SJCRH30 (cell line): Measurements from ENCODE around the gene OSBPL6. TPM values are rescaled to one million over a fixed set of nuclear protein-coding genes. Genes with fewer than 3 reads are reported as not detected.

Experiments
- DNase-seq, 2 experiments: peaks; one replicate each; pipeline ENCODE4 v3.0.0-alpha.2; 2015 to 2020
- H3K27ac ChIP-seq: fragments of 250-450 bp; sonication (Bioruptor Pico); 2 replicates; pipeline ENCODE4 v1.5.1; 2020; ENCODE audit warnings: mild to moderate bottlenecking, moderate library complexity
- H3K27me3 ChIP-seq: fragments of 250-450 bp; sonication (Bioruptor Pico); 2 replicates; pipeline ENCODE4 v1.5.1; 2020; ENCODE audit warnings: mild to moderate bottlenecking, moderate library complexity
- H3K36me3 ChIP-seq: fragments of 250-450 bp; sonication (Bioruptor Pico); 2 replicates; pipeline ENCODE4 v1.5.1; 2020; ENCODE audit warnings: mild to moderate bottlenecking, moderate library complexity
- H3K4me1 ChIP-seq: fragments of 250-450 bp; sonication (Bioruptor Pico); 2 replicates; pipeline ENCODE4 v1.5.1; 2020; ENCODE audit warnings: mild to moderate bottlenecking, moderate library complexity
- H3K4me3 ChIP-seq: fragments of 250-450 bp; sonication (Bioruptor Pico); 2 replicates; pipeline ENCODE4 v1.5.1; 2020; ENCODE audit warnings: mild to moderate bottlenecking, moderate library complexity
- H3K9me3 ChIP-seq: fragments of 250-450 bp; sonication (Bioruptor Pico); replicated peaks from 2 replicates; pipeline ENCODE4 v1.5.1; 2020; ENCODE audit warnings: mild to moderate bottlenecking, moderate library complexity
- total RNA-seq: library from RNA; depleted of rRNA; stranded (reverse); fragments of >200 nt; shearing (Covaris generic); gene quantifications from 2 replicates; pipeline ENCODE4 v1.2.3, GENCODE V29; 2014

Gene OSBPL6
- total RNA-seq, 1 experiment from 2014 or later, result 14.6 TPM

DNA sequence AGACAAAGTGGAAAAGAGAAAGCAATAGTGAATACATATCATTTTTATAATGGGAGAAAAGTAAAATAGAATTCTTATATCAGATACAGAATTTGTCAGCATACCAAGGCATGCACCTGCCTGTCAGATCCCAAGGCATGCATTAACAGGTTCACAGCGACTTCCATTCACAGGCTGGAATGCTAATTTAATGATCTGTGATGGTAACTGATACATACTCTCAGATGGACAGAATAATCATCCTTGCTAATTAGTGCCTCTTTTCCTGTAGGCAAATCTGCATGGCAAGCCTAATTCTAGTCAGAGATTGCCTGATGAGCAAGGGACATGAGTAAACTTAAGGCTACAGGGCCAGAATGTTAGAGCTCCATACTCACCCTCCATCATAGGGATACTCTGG is 180.6 kb downstream of the OSBPL6 start:
- Histone ChIP-seq H3K27ac (no peak overlapping the region), H3K27me3 (no peaks in the 10 kb centered on the region), H3K4me1 (no peaks in the 10 kb centered on the region), H3K9me3 (no peaks in the 10 kb centered on the region), H3K4me3 (no peak overlapping the region), H3K36me3 (peaks cover 4% of the 10 kb centered on the region; the same call in 1 of the 2 replicates)
- DNase-seq, result no peak

DNA sequence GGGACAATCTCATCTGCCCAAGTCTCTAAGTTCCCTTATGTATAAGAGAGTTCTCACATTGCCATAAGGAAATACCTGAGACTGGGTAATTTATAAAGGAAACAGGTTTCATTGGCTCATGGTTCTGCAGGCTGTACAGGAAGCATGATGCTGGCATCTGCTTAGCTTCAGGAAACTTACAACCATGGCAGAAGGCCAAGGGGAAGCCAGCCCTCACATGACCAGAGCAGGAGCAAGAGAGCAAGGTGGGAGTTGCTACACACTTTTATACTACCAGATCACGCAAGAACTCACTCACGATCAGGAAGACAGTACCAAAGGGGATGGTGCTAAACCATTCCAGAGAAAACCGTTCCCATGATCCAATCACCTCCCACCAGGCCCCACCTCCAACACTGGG is 182.7 kb downstream of the OSBPL6 start:
- Histone ChIP-seq H3K27ac (no peak overlapping the region), H3K4me3 (no peak overlapping the region)

DNA sequence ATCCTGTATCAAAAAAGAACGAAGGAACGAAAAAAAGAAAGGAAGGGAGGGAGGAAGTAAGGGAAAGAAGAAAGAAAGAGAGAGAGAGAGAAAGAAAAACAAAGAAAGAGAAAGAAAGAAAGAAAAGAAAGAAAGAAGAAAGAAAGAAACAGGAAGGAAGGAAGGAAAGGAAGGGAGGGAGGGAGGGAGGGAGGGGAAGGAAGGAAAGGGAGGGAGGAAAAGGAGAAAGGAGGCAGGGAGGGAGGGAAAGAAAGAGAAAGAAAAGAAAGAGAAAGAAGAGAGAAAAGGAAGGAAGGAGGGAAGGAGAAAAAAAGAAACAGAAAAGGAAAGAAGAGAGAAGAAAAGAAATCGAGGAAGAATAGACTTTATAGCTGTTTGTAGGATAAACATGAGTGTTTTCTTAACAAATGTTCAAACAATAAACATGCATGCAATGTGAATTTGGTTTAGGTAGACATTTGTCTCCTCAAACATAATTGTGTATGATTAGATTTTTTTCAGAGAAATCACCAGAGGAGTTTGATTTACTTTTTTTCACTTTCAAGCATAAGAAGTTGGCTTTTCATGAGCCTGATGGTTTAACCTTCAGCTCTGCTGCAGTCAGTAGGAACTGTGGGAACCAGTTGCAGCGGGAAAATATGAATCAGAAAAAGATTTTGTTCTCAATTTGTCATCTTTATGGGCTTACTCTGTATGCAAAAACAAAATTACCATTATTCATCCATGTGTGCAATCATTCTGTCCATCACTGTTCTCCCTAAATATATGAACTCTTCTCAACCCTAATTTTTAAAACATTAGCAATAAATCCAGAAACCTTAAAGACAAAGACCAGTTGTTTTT is 185.1 kb downstream of the OSBPL6 start:
- Histone ChIP-seq H3K27ac (no peak overlapping the region), H3K9me3 (no peaks in the 10 kb centered on the region), H3K4me1 (no peaks in the 10 kb centered on the region), H3K4me3 (no peak overlapping the region), H3K36me3 (peaks cover 16% of the 10 kb centered on the region), H3K27me3 (no peaks in the 10 kb centered on the region)
- DNase-seq, result no peak

More for the DNA sequence above, 182.7 kb downstream of the OSBPL6 start:
- no peaks in the 10 kb centered on the region for H3K4me1 ChIP-seq
- H3K36me3 ChIP-seq, result peaks cover 4% of the 10 kb centered on the region; the same call in 1 of the 2 replicates
- H3K9me3 ChIP-seq, result no peaks in the 10 kb centered on the region
- H3K27me3 ChIP-seq, result no peaks in the 10 kb centered on the region
- no peak for DNase-seq

DNA sequence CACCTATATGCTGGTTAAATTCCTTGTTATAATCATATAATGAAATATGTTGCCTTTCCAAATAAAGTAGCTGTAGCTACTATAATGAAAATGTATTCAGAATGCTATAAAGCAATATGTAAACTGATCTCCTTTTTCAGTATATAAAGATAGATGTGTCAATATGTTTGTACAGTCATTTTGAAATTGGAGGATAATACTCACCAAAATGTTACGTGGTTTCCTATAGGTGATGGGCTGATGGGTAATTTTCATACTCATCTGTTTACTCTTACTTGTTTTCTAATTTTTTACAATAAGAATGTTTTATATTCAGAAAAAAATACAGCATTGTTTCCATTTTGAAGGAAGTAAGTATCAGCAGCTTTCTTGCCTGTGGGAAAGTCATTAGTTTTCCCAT is 186.5 kb downstream of the OSBPL6 start:
- H3K27ac ChIP-seq, result no peak overlapping the region
- no peaks in the 10 kb centered on the region for H3K4me1 ChIP-seq
- H3K27me3 ChIP-seq, result no peaks in the 10 kb centered on the region
- peaks cover 16% of the 10 kb centered on the region for H3K36me3 ChIP-seq
- no peak overlapping the region for H3K4me3 ChIP-seq
- DNase-seq, result no peak
- no peaks in the 10 kb centered on the region for H3K9me3 ChIP-seq

GRCh38 chr2:178383718-178384117 is 189.4 kb downstream of the OSBPL6 start:
- Histone ChIP-seq H3K27ac (no peak overlapping the region), H3K36me3 (peaks cover 12% of the 10 kb centered on the region; the same call in 1 of the 2 replicates), H3K4me3 (no peak overlapping the region), H3K27me3 (no peaks in the 10 kb centered on the region), H3K9me3 (no peaks in the 10 kb centered on the region), H3K4me1 (no peaks in the 10 kb centered on the region)
- no peak for DNase-seq

GRCh38 chr2:178385595-178386148 is 191.4 kb downstream of the OSBPL6 start:
- no peaks in the 10 kb centered on the region for H3K27me3 ChIP-seq
- DNase-seq, result no peak
- H3K4me3 ChIP-seq, result no peak overlapping the region
- H3K27ac ChIP-seq, result no peak overlapping the region
- peaks cover 12% of the 10 kb centered on the region; the same call in 1 of the 2 replicates for H3K36me3 ChIP-seq
- no peaks in the 10 kb centered on the region for H3K9me3 ChIP-seq
- no peaks in the 10 kb centered on the region for H3K4me1 ChIP-seq

- no peaks in the 10 kb centered on the region for H3K4me1 ChIP-seq
- no peaks in the 10 kb centered on the region for H3K9me3 ChIP-seq
- no peak for DNase-seq
- no peaks in the 10 kb centered on the region for H3K27me3 ChIP-seq
- no peak overlapping the region for H3K27ac ChIP-seq
- H3K4me3 ChIP-seq, result no peak overlapping the region
- peaks cover 12% of the 10 kb centered on the region; the same call in 1 of the 2 replicates for H3K36me3 ChIP-seq
These were observed 192.8 kb downstream of the OSBPL6 start for GRCh38 chr2:178386986-178387597.

DNA sequence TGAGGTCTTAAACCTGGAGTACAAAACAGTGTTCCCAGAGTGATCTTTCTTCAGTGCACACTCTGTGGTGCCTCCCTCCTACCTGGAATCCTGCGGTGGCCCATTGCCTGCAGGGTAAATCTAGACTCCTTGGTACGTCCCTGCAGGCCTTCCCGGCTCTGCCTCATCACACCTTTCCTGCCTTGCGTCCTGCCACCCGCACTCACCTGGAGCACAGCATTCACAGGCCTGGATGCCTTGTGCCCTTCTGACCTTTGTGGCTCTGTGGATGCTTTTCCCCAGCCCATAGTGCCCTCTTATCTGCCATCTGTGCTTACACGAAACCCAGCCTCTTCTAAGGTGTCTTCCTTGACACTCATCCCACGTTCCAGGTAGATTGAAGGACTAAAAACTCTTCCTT is 194.0 kb downstream of the OSBPL6 start:
- Histone ChIP-seq H3K27ac (no peak overlapping the region), H3K4me1 (no peaks in the 10 kb centered on the region), H3K9me3 (no peaks in the 10 kb centered on the region), H3K4me3 (no peak overlapping the region), H3K36me3 (peaks cover 10% of the 10 kb centered on the region; the same call in 1 of the 2 replicates), H3K27me3 (no peaks in the 10 kb centered on the region)
- DNase-seq, result no peak

GRCh38 chr2:178391701-178392100 is 197.4 kb downstream of the OSBPL6 start:
- Histone ChIP-seq H3K9me3 (no peaks in the 10 kb centered on the region), H3K4me1 (no peaks in the 10 kb centered on the region), H3K27ac (no peak overlapping the region), H3K4me3 (no peak overlapping the region), H3K27me3 (no peaks in the 10 kb centered on the region), H3K36me3 (no peaks in the 10 kb centered on the region; the same call in 1 of the 2 replicates)
- DNase-seq, result no peak

DNA sequence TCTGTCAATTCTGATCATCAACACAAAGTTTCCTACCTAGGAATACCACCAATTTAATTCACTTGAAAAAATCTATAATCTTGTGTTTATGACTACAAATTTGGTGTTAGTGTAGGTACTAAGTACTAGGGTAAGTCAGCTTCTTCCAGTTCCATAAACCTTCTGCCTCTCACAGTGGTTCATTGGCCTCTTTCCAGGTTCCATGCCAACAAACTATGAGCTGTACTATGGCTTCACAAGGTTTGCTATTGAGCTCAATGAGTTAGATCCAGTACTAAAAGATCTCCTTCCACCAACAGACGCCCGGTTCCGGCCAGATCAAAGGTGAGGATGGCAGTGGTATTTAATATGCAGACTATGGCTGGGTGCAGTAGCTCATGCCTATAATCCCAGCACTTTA is 197.9 kb downstream of the OSBPL6 start:
- no peak overlapping the region for H3K4me3 ChIP-seq
- H3K9me3 ChIP-seq, result no peaks in the 10 kb centered on the region
- no peaks in the 10 kb centered on the region for H3K27me3 ChIP-seq
- H3K4me1 ChIP-seq, result no peaks in the 10 kb centered on the region
- no peaks in the 10 kb centered on the region; the same call in 1 of the 2 replicates for H3K36me3 ChIP-seq
- no peak overlapping the region for H3K27ac ChIP-seq
- no peak for DNase-seq

- Histone ChIP-seq H3K9me3 (no peaks in the 10 kb centered on the region), H3K36me3 (no peaks in the 10 kb centered on the region), H3K27ac (no peak overlapping the region), H3K4me1 (no peaks in the 10 kb centered on the region), H3K27me3 (no peaks in the 10 kb centered on the region), H3K4me3 (no peak overlapping the region)
- peak in 1 of 2 experiments; percentile 62 for DNase-seq
These were observed 200.5 kb downstream of the OSBPL6 start for GRCh38 chr2:178394859-178395258.

DNA sequence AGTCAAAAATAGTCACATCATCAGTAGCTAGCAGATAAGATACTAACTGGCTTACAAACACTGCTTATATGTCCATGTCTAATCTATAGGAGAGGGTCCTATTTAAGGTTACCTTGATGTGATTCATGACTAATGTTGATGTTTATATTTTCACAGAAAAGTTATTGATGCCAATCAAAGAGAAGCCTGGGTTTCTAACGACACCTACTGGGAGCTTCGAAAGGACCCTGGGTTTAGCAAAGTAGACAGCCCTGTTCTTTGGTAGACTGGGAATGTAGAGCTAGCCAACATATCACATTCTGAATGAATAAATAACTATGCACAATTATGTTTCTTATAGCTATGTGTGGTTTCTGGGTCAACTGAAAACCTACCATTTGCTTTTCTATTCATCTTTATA is 201.0 kb downstream of the OSBPL6 start:
- H3K27me3 ChIP-seq, result no peaks in the 10 kb centered on the region
- no peak for DNase-seq
- no peak overlapping the region for H3K27ac ChIP-seq
- H3K4me1 ChIP-seq, result no peaks in the 10 kb centered on the region
- H3K4me3 ChIP-seq, result no peak overlapping the region
- H3K9me3 ChIP-seq, result no peaks in the 10 kb centered on the region
- H3K36me3 ChIP-seq, result no peaks in the 10 kb centered on the region

DNA sequence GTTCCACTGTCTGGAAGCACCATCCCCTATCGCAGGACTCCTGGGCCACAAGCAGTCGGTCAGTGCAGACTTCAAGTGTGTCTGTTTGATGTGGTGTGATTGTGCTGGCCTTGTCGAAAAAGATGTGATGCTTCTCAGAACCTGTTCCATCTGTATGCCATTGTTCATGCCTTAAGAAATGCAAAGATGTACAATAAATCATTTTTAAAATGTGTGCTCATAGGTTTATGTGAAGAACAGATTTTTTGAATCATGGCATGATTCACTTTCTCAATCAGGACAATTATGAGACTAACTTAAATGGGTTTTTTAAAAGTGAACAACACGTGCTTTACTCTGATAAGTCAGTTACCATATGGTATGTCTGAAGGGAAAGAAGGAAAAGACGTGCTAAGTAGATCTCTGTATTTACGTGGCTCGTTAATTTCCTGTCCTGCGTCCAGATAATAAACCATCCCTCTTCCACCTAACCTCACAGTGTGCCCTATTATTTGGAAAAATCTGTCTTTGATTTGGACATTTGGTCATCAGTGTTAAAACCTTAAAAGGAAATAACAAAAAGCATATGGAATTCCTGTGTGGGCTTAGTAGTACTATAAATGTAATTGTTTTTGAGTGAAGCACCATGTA is 201.7 kb downstream of the OSBPL6 start:
- H3K27ac ChIP-seq, result no peak overlapping the region
- no peaks in the 10 kb centered on the region for H3K9me3 ChIP-seq
- no peaks in the 10 kb centered on the region for H3K4me1 ChIP-seq
- H3K27me3 ChIP-seq, result no peaks in the 10 kb centered on the region
- no peak overlapping the region for H3K4me3 ChIP-seq
- no peak for DNase-seq
- no peaks in the 10 kb centered on the region for H3K36me3 ChIP-seq

- Histone ChIP-seq H3K36me3 (no peaks in the 10 kb centered on the region), H3K27me3 (no peaks in the 10 kb centered on the region), H3K4me3 (no peak overlapping the region), H3K27ac (no peak overlapping the region), H3K4me1 (no peaks in the 10 kb centered on the region), H3K9me3 (no peaks in the 10 kb centered on the region)
- DNase-seq, result peak in 1 of 2 experiments; percentile 71
These were observed 202.8 kb downstream of the OSBPL6 start for GRCh38 chr2:178397002-178397605.
